ENCODE results near the gene MAP1B. TPM values are rescaled to one million over a fixed set of nuclear protein-coding genes. Genes with fewer than 3 reads are reported as not detected.

MAP1B gene
- total RNA-seq, 1 experiment from 2014 or later, result 163 TPM

DNA sequence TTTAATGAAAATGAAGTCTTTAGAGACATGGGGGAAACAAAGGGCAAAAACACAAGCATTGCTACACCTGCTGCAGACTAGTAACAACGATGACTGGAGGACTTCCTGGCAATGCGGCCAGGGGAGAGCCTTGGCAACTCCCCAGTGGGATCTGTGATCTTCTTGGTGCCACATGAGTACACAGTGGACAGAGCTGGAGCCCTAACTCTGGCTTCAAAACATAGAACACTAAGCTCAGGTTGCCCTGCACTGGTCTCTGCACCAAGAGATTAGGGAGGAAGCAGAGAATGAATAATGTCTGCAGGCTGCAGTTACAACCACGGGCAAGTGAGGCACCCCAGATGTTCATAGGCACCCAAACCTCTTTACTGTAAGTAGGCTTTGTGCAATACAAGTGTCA, 121.7 kb downstream of the MAP1B start:
- peaks cover 26% of the 10 kb centered on the region for H3K4me1 ChIP-seq (replicated peaks; ENCODE audit: insufficient read depth)
- no peak overlapping the region for H3K4me3 ChIP-seq
- no peak overlapping the region for H3K27ac ChIP-seq
- BruUV-seq (replicated peaks), result no TSS peak
- H3K4me2 ChIP-seq, result no peak overlapping the region
- no peaks in the 10 kb centered on the region for H4K20me1 ChIP-seq (ENCODE audit: insufficient read depth)
- ChIA-PET POLR2A (ENCODE audit: unreplicated experiment) (no interaction called here), CTCF (interaction anchor here (1.1 kb wide), 1 partner anchor 16 kb away, joined by 3 read pairs; no protein-coding TSS in a partner anchor)
- no peak overlapping the region for H2AFZ ChIP-seq
- no peaks in the 10 kb centered on the region for H3K9me3 ChIP-seq (ENCODE audit: insufficient read depth, low read depth)
- no peaks in the 10 kb centered on the region for H3K9me2 ChIP-seq (ENCODE audit: insufficient read depth)
- H3K79me2 ChIP-seq (ENCODE audit: low read depth), result peaks cover 8% of the 10 kb centered on the region; the same call in 1 of the 2 replicates
- no peak for DNase-seq
- TF ChIP-seq EZH2 (IDR thresholded peaks at IDR 0.05; ENCODE audit: low read depth), result no peak
- H3K36me3 ChIP-seq (ENCODE audit: low read depth), result peaks cover 27% of the 10 kb centered on the region; the same call in 1 of the 2 replicates
- intact Hi-C loops (cut with micrococcal nuclease; ENCODE audit: unreplicated experiment), result no loop called here
- H3F3A ChIP-seq (ENCODE audit: insufficient read depth, low read depth), result peaks cover 7% of the 10 kb centered on the region; the same call in 1 of the 2 replicates
- H3K27me3 ChIP-seq (ENCODE audit: insufficient read depth, low read depth), result no peaks in the 10 kb centered on the region

DNA sequence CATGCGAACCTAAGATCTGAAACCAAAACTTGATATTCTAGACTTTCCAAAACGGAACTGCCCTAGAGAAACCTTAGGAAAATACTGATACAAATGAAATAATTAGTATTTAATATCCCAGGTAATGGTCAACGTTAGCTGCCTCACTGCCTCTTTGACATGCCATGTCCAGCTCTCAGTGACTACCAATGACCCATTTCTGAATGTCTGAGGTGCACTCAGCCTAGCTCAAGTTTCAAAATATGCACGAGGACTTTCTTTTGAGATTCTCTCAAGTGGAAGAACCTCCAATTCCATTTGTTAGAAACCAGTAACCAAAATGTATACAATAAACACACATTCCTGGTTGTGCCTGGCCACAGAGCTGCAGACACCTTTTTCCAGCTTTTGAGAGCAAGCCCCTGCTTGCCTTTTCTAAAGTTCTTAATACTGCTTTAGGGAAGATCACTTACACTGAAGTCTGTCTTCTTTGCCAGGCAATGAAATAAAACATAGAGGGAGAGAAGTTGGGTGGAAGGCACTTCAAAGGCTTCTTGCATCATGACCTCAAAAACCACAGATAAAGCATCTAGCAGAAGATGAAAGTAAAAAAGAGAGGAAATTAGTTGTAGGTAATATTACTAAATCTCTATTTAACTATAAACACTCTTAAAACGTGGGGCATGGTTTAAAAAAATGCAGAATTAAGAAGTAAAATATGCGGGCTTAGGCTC, 124.9 kb downstream of the MAP1B start:
- CTCF ChIA-PET, result interaction anchor here (0.6 kb wide), 1 partner anchor 23 kb away, joined by 4 read pairs; no protein-coding TSS in a partner anchor
- POLR2A ChIA-PET (ENCODE audit: unreplicated experiment), result interaction anchor here (0.7 kb wide), 2 partner anchors 166 to 340 kb away, joined by 3 to 4 read pairs; no protein-coding TSS in a partner anchor
- BruUV-seq (replicated peaks), result no TSS peak
- H3F3A ChIP-seq (ENCODE audit: insufficient read depth, low read depth), result peaks cover 27% of the 10 kb centered on the region
- no peak overlapping the region for H3K4me3 ChIP-seq
- H4K20me1 ChIP-seq (ENCODE audit: insufficient read depth), result no peaks in the 10 kb centered on the region
- H3K4me1 ChIP-seq (replicated peaks; ENCODE audit: insufficient read depth), result peaks cover 52% of the 10 kb centered on the region
- TF ChIP-seq, protein P1, sequence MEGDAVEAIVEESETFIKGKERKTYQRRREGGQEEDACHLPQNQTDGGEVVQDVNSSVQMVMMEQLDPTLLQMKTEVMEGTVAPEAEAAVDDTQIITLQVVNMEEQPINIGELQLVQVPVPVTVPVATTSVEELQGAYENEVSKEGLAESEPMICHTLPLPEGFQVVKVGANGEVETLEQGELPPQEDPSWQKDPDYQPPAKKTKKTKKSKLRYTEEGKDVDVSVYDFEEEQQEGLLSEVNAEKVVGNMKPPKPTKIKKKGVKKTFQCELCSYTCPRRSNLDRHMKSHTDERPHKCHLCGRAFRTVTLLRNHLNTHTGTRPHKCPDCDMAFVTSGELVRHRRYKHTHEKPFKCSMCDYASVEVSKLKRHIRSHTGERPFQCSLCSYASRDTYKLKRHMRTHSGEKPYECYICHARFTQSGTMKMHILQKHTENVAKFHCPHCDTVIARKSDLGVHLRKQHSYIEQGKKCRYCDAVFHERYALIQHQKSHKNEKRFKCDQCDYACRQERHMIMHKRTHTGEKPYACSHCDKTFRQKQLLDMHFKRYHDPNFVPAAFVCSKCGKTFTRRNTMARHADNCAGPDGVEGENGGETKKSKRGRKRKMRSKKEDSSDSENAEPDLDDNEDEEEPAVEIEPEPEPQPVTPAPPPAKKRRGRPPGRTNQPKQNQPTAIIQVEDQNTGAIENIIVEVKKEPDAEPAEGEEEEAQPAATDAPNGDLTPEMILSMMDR (conservative IDR thresholded peaks at IDR 0.05), result no peak
- no peak for TF ChIP-seq EZH2 (IDR thresholded peaks at IDR 0.05; ENCODE audit: low read depth)
- peak overlapping the region; percentile 99 for H3K27ac ChIP-seq
- H3K9me3 ChIP-seq (ENCODE audit: insufficient read depth, low read depth), result no peaks in the 10 kb centered on the region
- peaks cover 8% of the 10 kb centered on the region; the same call in 1 of the 2 replicates for H3K79me2 ChIP-seq (ENCODE audit: low read depth)
- no peak overlapping the region for H2AFZ ChIP-seq
- peak; percentile 25 to 43 for DNase-seq
- H3K4me2 ChIP-seq, result peak overlapping the region; percentile 11
- no peaks in the 10 kb centered on the region for H3K27me3 ChIP-seq (ENCODE audit: insufficient read depth, low read depth)
- H3K9me2 ChIP-seq (ENCODE audit: insufficient read depth), result no peaks in the 10 kb centered on the region
- H3K36me3 ChIP-seq (ENCODE audit: low read depth), result peaks cover 42% of the 10 kb centered on the region; the same call in 1 of the 2 replicates
- intact Hi-C loops (cut with micrococcal nuclease; ENCODE audit: unreplicated experiment), result no loop called here

DNA sequence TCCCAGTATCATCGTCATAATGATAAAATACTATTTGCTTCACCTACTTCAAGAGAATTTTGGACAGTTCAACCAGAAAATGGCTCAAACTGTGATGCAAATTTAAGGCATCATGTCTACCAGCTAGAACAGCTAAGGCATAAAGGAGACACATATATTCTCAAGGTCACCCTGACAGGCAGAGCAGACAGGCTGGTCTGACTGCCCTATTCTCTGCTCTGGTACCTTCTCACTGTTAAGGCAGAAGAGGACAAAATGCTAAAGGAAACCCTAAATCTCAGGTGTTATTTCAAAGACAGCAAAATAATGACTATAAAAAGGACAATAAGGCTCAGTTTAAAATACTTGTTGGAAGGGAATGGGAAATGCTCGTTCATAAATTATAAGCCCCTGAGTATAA, 125.6 kb downstream of the MAP1B start:
- no peak for TF ChIP-seq EZH2 (IDR thresholded peaks at IDR 0.05; ENCODE audit: low read depth)
- TF ChIP-seq, protein P1 (conservative IDR thresholded peaks at IDR 0.05), result no peak
- H3K9me2 ChIP-seq (ENCODE audit: insufficient read depth), result no peaks in the 10 kb centered on the region
- peak overlapping the region; percentile 11; the same call in 1 of the 2 replicates for H3K4me2 ChIP-seq
- no peaks in the 10 kb centered on the region for H3K9me3 ChIP-seq (ENCODE audit: insufficient read depth, low read depth)
- no TSS peak for BruUV-seq (replicated peaks)
- POLR2A ChIA-PET (ENCODE audit: unreplicated experiment), result interaction anchor here (0.7 kb wide), 1 partner anchor 341 kb away, joined by 4 read pairs; no protein-coding TSS in a partner anchor
- no peaks in the 10 kb centered on the region for H4K20me1 ChIP-seq (ENCODE audit: insufficient read depth)
- CTCF ChIA-PET, result no interaction called here
- H3K4me3 ChIP-seq, result no peak overlapping the region
- H3K27ac ChIP-seq, result peak overlapping the region; percentile 99
- H3K27me3 ChIP-seq (ENCODE audit: insufficient read depth, low read depth), result no peaks in the 10 kb centered on the region
- H2AFZ ChIP-seq, result no peak overlapping the region
- H3K79me2 ChIP-seq (ENCODE audit: low read depth), result peaks cover 8% of the 10 kb centered on the region; the same call in 1 of the 2 replicates
- DNase-seq, result no peak
- H3K36me3 ChIP-seq (ENCODE audit: low read depth), result peaks cover 47% of the 10 kb centered on the region
- peaks cover 52% of the 10 kb centered on the region for H3K4me1 ChIP-seq (replicated peaks; ENCODE audit: insufficient read depth)
- H3F3A ChIP-seq (ENCODE audit: insufficient read depth, low read depth), result peaks cover 27% of the 10 kb centered on the region
- intact Hi-C loops (cut with micrococcal nuclease; ENCODE audit: unreplicated experiment), result no loop called here
